Hindlimb muscle (tissue), 1 donor: Measurements from ENCODE around the gene TLCD4. TPM values are rescaled to one million over a fixed set of nuclear protein-coding genes. Genes with fewer than 3 reads are reported as not detected.
A peak's percentile ranks its signal among the peaks of the same experiment; 100 is the strongest.
"Not testable (repeated sequence)": the region's sequence is repeated elsewhere in the genome, so short reads cannot be mapped to it uniquely, and the experiment has no call there.

ENCODE experiments used
- DNase-seq: peaks from one replicate; pipeline ENCODE4 v3.0.0-alpha.2; 2013
- polyA plus RNA-seq: library from polyadenylated mRNA; unstranded; fragments of 120-200 nt; gene quantifications from one replicate; pipeline ENCODE4 v1.2.1, GENCODE V29; 2013; ENCODE audit not compliant: insufficient read length

TLCD4 gene, protein sequence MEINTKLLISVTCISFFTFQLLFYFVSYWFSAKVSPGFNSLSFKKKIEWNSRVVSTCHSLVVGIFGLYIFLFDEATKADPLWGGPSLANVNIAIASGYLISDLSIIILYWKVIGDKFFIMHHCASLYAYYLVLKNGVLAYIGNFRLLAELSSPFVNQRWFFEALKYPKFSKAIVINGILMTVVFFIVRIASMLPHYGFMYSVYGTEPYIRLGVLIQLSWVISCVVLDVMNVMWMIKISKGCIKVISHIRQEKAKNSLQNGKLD
- 14.0 TPM for polyA plus RNA-seq

DNA sequence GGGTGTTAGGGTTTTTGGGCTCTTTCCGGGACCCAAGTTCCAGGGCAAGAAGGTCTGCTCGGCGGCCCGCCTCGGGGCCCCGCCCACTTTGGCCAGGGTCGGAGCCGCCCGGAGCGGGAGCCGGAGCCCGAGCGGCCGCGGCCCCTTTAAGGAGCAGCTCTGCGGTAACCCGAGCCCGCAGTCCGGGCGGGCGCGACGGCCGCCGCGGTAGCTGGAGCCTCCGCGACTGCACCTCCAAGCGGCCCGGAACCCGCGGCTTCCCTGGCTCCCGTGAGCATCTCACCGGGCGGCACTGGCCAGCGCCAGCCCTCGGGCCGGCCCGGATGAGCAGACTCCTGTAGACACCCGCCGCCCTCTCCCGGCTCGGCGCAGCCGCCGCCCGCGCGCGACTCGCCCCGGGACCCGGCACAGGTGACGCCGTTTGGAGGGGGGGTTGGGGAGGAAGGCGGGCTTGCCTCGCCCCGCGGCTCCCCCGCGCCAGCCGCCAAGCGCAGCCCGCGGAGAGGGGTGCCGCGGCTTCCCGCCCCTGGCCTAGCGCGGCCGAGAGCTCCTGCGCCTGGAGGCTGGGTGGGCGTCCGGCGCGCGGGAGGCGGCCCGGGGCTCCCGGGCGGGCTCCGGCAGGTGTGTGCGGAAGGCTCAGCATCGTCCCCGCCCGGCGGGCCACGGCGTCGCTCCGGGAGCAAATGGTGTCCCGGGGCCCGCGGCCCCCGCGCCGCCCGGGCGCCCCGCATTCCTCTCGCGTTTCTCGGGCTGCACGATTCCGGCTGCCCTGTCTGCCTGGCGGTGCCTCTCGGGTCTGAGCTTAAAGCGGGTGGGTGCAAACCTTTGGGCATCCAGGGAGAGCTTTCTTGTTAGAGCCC lies at the start of gene TLCD4:
TSS of gene TLCD4 (plus strand) at position 149 of the 860 bp plus-strand sequence. CDS start 26,547 bp downstream, outside the sequence.
- peak; percentile 69 for DNase-seq

DNA sequence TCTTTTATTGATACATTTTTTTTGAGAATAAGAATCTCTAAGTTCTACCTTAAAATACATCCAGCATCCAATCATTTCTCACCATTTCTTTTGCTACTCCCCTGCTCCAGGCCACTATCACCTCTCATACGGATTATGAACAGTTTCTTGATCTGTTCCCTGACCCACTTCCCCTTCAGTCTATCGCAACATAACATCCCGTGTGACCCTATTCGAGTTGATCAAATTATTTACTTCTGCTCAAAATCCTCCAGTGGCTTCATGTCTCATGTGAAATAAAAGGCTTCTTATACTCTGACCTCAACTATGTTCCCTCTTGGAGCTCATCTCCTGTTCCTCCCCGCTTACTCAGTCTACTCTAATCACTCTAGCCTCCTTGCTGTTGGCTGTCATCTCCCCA lies 49.6 kb upstream of the TLCD4 start:
- DNase-seq = no peak

DNA sequence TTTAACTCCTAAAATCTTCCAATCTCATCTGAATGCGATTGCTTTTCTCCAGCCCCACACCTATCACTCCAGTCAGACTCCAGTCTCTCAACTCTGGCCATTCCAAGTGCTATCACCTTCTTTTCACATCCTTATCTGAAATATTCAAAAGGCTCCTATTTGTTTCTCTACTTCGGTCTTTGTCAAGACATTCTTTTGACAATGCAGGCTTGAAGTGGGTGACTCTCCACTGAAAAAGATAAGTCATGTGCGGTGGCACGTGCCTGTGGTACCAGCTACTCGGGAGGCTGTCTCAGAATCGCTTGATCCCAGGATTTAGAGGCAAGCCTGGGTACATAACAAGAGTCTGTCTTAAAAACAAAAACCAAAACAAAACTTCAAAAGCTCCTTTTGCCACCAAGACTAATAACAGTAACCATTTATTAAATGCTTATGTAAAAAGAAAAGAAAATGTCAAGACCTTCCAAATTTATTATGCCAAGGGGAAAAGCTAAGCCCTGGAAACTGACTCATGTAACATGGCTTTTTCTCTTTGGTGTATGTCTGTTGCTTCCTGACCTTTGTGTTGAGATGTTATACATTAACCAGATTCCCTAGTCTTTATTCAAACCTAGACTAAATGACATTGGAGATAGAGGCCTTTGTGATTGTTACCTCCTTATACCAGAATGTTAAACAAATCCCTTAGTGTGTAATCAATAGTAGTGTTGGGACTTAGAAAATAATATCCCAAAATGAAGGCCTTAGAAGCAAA lies 48.0 kb upstream of the TLCD4 start:
- DNase-seq = no peak

DNA sequence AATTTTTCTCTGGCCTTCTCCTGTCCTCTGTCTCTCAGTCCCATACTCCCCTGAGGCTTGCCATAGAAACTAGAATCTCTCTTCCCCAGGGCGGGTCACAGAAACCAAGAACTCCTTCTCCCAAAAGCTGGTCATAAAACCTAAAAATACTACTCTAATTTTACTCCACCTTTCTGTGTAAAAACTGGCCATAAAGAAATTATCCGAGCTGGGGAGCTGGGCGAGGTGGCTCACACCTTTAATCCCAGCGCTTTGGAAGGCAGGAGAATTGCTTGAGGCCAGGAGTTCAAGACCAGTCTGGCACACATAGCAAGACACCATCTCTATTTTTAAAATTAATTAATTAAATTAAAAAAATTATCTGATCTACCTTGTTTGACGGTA lies 47.5 kb upstream of the TLCD4 start:
- no peak for DNase-seq

DNA sequence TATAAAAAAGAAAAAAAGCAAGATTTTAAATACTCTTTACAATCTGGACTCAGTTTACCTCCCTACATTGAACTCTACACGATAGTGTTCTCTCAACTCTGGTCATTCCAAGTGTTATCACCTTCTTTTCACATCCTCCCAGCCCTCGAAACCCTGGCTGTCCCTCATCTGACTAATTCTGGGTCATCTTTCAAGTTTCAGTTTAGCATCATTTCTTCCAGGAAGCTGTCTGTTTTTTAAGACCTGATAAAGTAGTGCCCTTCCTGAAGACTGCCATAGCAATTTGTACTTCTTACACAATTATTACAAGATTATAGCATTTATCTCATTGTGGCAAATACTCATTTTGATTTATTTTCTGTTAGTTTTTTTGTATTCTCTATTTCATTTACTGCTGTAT lies 45.6 kb upstream of the TLCD4 start:
- no peak for DNase-seq

DNA sequence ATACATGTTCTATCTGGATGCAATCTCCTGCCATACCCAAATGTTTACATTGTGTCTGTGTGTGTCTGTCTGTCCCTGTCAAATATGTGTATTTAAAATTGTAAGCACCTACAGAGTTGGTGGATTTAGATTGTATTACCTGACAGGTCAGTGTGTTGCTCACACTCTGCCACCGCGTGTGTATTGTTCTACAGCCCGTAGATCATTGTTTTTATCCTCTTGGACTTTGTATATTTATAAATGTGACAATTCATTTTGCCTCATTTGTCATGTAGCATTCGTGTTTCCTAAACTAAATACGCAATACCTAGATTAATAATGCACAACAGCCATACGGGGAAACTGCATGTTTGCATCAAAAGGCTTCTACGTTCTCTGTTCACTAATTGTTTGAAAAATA lies 45.0 kb upstream of the TLCD4 start:
- DNase-seq = no peak

DNA sequence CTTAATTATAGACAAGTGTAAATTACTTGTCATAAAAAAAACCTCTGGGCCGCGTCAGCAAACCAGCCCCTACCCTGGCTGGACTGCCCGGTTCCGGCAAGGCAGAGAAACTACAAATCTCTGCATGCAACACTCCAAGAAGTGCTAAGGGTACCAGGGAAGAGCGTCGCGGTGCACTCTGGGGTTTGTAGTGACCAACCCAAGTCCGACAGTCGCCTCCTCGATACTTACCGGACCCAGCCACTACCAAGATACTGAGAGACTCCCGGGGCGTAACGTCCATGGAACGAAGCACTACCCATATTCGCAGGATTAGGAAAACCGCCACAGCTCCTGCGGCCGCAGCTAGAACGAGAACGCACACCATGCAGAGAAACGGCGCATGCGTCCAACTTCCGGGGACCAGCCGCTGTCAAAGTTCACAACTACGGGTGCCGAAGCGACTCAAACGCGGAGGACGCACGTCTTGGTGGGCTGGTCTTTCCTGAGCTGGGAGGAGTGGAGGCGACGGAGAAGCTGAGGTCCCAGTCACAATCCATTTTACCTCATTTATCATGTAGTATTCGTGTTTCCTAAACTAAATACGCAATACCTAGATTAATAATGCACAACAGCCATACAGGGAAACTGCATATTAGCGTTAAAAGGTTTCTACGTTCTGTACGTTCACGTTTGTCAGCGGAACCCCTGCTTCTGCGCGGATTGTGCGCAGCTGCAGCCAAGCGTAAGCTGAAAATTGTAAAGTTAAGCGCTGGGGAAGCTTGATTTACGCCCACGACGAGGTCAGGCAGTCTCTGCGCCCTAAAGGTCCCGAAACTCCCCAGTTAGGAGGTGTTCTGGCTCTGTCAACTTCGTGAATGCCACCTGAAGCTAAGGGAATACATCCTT lies 44.4 kb upstream of the TLCD4 start, which contains the start of gene ALG14:
TSS of gene ALG14 (minus strand) at position 420 of the 888 bp plus-strand sequence. CDS start at position 367, 53 bp downstream.
- peak; percentile 96 for DNase-seq

DNA sequence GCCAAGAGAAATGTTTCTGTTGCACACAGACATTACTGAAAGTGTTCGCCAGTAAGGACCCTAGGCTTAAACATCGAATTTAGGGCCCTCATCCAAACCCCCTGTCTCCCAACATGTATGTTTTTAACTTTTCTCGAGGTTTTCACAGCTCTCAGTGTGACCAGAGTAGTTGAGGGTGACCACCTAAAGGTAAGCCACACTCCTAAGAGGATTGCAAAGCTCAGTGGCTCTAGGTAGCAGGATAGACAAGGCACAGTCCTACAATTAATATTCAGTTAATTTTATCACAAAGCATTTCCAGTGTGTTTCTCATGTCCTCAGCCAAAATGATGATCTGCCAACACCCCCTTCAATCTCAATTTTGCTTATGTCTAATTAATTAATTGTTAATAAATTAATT lies 43.7 kb upstream of the TLCD4 start:
- no peak for DNase-seq

DNA sequence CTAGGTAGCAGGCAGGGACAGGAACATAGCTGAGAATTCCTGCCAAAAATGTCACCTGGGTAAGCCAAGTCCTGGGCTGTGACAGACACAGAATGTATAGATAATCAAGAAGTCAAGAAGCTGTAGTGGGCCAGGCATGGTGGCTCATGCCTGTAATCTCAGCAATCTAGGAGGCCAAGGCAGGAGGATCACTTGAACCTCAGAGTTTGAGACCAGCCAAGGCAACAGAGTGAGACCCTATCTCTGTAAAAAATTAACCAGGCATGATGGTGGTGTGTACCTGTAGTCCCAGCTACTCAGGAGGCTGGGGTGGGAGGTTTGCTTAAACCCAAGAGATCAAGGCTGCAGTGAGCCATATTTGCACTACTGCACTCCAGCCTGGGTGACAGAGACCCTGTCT lies 41.1 kb upstream of the TLCD4 start:
- DNase-seq = no peak

DNA sequence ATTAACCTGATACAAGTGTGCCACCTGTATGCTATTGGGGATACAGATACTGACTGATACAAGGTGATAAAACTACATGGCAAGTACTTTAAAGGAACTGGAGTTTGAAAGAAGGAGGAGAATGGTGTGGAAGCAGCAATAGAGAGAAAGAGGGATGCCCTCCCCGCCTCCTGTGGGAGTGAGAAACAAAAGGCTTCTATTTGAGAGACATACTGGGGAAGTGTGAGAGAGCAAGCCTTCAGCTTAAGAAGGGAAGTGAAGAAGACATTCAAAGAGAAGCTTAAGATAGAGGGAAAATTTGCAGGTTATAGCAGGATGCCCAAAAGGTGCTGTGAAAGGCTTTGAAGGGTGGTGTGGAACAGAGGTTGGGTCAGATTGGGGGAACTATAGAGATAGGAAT lies 36.7 kb upstream of the TLCD4 start:
- DNase-seq = no peak

DNA sequence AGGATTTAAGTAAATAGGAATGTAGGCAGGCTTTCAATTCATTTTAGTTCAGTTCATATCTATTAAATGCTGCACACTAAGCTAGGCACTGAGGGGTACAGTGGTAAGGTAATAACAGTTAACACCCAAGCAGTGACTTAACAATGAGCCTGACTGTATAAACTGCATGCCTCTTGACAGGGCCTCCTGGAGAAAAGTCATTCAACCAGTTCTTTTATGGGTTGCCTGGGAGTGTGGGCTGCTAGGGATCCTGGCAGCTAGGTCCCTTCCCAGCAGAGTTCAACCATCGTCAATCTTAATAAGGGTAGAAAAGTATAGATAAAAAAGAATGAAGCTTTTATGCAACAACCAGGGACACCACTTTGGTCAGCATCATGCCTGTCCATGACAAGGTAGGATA lies 36.3 kb upstream of the TLCD4 start:
- DNase-seq = no peak

DNA sequence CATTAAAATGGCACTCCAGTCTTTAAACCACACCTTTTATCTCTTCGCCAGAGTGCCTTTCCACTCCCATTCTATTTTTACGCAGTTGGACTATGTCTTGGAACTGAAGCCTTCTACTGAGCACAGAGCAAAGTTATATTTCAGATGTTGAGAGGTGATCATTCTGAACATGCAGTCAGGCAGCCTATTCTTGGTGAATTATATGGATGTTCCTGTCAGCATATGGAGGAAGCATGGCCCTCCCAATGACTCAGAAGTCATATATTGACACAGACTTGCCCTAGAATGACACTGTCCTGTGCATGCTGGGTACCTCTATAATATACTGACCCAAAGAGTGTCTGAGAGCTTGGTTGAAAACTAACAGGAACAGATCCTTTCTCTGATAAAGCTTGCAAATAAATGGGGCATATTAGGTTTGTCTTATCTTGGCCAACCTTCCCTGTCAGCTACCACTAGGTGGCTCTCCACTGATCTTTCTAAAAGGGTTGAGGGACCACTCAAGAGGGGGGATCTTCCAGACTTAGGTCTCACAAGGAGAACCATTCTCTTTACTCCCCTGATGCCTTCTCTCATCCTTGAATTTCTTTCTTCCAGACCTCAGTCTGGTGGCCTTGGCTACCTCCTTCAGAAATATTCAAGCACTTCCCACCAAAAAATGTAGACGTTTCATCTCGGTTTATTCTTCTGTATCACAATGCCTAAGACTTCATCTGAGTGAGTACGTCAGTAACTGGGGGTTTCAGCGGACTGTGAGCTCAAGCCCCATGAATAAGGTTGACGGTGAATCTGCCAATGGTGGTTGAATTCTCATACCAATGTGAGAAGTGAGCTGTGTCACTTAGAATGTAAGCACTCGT lies 32.6 kb upstream of the TLCD4 start:
- DNase-seq = no peak

DNA sequence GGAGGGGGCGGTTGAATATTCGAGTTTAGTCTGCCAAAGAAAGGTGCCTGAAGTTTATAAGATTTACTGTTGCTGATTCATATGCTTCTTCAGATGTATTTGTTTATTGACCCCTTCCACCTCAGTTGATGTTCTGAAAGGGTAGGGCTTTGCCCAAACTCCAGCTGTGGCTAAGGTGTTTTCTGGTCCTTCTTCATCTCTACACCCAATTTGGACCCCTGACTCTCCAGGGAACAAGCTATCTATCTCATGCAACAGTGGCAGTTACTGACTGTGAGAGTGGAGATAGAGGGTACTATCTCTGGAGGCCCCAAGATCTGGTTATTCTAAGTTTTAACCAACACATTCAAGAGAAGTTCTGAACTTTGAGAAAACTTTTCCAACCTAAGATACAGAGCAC lies 31.8 kb upstream of the TLCD4 start:
- no peak for DNase-seq

DNA sequence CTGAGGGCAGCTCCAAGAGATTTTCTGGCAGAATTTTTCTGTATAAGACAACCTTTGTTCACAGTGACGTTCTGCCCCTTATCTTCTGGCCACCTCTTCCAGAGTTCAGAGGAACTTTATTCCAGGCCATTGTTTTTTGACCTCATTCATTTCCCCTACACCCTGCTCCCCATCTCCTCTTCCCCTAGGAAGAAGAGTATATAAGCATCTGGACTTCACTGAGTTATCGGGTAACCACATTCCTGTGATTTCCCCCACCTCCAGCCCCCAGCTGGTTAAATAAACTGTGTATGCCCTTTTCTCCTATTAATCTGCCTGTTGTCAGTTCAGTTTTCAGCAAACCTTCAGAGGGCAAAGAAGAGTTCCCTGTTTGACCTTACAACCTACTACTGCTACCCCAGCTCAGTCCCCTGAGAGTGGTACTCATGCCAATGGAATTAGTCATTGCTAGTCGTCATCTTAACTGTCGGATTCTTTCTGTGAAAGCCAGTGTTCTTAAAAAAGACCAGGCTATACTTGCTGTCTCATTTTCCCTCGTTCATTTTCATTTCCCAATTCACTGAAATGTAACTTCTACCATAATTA lies 30.1 kb upstream of the TLCD4 start:
- DNase-seq = no peak

DNA sequence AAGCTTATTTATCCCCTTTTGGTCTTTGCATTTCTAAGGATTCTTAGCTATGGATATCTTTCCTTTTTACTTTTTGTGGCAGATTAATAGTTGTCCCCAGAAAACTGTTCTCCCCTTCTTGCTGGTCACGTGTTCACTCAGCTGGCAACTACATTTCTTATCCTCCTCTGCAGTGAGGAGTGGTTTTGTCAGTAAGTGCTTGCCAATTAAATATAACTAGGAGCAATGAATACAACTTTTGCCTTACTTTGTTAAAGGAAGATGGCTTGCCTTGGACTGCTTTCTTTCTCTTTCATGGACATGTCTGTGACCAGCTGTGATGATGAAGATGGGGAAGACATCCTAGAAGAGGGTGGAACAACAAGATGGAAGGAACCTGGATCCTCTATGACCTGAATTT lies 28.9 kb upstream of the TLCD4 start:
- DNase-seq = no peak

DNA sequence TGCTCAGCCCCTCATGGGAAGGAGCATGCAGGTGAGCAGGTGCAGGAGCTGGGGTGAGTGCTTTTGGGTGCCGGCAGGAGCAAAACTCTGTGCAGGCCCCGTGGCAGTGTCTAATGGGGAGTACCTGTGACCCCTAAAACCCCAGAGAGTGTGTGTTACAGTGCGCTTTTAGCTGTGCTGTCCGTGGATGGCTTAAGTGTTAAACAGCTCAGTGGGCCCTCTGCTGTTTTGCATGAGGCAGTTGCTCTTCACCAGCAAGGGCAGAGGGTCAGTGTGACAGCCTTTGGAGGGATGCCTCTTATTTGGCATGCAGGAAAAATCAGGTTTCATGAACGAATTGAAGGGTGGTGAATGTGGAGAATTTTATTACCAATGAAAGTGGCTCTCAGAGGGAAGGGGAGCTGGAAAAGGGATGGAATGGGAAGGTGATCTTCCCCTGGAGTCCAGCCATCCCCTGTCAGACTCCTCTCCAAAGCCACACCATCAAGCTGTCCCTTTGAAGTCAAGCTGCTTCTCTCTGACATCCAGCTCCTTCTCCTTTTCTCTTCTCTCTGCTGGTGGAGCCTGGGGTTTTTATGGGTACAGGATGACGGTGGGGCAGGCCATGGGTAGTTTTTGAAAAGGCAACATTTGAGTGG lies 27.4 kb upstream of the TLCD4 start:
- no peak for DNase-seq

DNA sequence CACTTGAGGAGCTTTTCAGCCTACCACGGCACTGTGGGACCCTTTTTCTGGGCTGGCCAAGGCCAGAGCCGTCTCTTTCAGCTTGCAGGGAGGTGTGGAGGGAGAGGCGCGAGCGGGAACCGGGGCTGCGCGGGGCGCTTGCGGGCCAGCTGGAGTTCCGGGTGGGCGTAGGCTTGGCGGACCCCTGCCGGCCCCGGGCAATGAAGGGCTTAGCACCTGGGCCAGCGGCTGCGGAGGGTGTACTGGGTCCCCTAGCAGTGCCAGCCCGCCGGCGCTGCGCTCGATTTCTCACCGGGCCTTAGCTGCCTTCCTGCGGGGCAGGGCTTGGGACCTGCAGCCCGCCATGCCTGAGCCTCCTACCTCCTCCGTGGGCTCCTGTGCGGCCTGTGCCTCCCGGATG lies 25.9 kb upstream of the TLCD4 start:
- DNase-seq = not testable (repeated sequence)

DNA sequence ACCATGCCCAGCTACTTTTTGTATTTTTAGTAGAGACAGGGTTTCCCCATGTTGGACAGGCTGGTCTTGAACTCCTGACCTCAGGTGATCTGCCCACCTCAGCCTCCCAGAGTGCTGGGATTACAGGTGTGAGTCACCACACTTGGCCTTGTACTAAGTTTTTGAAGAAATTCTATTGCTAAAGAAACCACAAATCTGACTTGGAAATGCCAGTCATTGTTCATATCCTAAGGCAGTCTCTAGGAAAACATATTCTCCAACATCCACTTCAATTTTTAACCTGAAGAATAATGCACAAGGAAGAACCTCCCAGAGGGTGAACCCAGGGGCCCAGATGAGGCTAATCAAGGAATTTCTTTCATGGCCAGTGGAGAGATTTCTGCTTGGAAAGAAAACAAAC lies 24.3 kb upstream of the TLCD4 start:
- not testable (repeated sequence) for DNase-seq

DNA sequence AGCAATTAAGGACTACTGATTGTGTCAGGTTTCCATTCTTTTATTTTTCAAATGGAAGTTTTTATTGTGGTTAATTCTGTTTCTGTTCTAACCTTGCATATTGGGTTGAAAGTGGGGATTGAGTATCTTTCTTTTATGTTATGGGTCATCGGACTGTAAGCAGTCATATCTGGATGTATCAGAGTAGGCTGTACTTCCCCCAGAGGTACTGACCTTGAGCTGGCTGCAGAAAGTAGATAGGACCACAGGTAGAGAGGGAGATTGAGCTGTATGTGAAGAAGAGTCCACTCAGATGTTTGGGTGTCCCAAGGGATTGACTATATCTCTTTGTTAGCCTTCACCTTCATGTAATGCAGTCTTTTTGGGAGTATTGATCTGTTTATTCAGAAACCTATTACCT lies 23.9 kb upstream of the TLCD4 start:
- DNase-seq = no peak

DNA sequence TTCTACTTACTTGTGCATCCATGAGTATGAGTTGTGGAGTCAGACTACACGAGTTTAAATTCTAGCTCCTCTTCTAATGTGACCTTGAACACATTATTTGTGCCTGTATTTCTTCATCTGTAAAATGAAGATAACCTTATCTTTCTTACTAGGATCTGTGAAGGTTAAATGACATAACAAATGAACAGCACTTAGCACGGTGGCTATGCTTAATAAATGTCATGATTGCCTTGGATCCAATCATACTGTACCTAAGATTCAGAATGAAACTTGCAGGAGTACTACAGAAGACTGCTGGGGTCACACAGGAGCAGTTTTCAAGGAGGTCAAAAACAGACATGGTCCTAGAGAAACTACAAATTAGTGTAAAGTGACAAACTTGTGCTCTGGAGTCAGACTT lies 22.2 kb upstream of the TLCD4 start:
- DNase-seq = no peak
